HL-60 (cell line): ENCODE results near the gene FMNL2.

Experiments
- CTCF ChIP-seq: IDR thresholded peaks from one replicate; pipeline ENCODE4 v1.5.1; 2011; ENCODE audit warnings: low read length, control low read depth, inconsistent platforms; ENCODE audit not compliant: insufficient read depth
- POLR2AphosphoS5 ChIP-seq: IDR thresholded peaks from 2 replicates; pipeline ENCODE4 v1.6.1; 2012; ENCODE audit warnings: low read depth
- SPI1 ChIP-seq: IDR thresholded peaks from 2 replicates; pipeline ENCODE4 v1.6.1; 2012; ENCODE audit warnings: low read depth, mild to moderate bottlenecking, borderline replicate concordance
- TF ChIP-seq, protein P1 (sequence below): IDR thresholded peaks from 2 replicates; pipeline ENCODE4 v1.6.1; 2012; ENCODE audit warnings: low read depth; ENCODE audit not compliant: insufficient replicate concordance

GRCh38 chr2:152354909-152355308 lies 19.9 kb downstream of the FMNL2 start:
- TF ChIP-seq CTCF (no peak), POLR2AphosphoS5 (no peak), SPI1 (no peak)
- TF ChIP-seq, protein P1, sequence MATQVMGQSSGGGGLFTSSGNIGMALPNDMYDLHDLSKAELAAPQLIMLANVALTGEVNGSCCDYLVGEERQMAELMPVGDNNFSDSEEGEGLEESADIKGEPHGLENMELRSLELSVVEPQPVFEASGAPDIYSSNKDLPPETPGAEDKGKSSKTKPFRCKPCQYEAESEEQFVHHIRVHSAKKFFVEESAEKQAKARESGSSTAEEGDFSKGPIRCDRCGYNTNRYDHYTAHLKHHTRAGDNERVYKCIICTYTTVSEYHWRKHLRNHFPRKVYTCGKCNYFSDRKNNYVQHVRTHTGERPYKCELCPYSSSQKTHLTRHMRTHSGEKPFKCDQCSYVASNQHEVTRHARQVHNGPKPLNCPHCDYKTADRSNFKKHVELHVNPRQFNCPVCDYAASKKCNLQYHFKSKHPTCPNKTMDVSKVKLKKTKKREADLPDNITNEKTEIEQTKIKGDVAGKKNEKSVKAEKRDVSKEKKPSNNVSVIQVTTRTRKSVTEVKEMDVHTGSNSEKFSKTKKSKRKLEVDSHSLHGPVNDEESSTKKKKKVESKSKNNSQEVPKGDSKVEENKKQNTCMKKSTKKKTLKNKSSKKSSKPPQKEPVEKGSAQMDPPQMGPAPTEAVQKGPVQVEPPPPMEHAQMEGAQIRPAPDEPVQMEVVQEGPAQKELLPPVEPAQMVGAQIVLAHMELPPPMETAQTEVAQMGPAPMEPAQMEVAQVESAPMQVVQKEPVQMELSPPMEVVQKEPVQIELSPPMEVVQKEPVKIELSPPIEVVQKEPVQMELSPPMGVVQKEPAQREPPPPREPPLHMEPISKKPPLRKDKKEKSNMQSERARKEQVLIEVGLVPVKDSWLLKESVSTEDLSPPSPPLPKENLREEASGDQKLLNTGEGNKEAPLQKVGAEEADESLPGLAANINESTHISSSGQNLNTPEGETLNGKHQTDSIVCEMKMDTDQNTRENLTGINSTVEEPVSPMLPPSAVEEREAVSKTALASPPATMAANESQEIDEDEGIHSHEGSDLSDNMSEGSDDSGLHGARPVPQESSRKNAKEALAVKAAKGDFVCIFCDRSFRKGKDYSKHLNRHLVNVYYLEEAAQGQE = no peak
